Activated CD8-positive, alpha-beta T cell treated with anti-CD3 and anti-CD28 coated beads for 36 hours (primary cell): ENCODE data around the gene CAPN10. TPM values are rescaled to one million over a fixed set of nuclear protein-coding genes. Genes with fewer than 3 reads are reported as not detected.

ENCODE experiments used
- ATAC-seq: fragments of 200-7000 bp; cut with Tn5 transposase; one replicate; pipeline ENCODE4 v1.10.0; 2021; ENCODE audit warnings: mild to moderate bottlenecking, moderate library complexity
- CTCF ChIA-PET: fragments of 350-600 bp; sonication (Branson Sonifier 250); formaldehyde crosslinking; loops from one replicate; lab custom pipeline; 2021; ENCODE audit warnings: antibody characterized with exemption; lab: Charles Lee
- POLR2A ChIA-PET: fragments of 350-600 bp; sonication (Branson Sonifier 250); formaldehyde crosslinking; loops from one replicate; lab custom pipeline; 2021; ENCODE audit warnings: antibody characterized with exemption; lab: Charles Lee
- DNase-seq: peaks from one replicate; pipeline ENCODE4 v3.0.0-alpha.2; 2020
- H3K27ac Mint-ChIP-seq: one replicate; pipeline ENCODE4 v1.8.0; 2021; ENCODE audit warnings: mild to moderate bottlenecking, mixed read lengths
- H3K27me3 Mint-ChIP-seq: one replicate; pipeline ENCODE4 v1.8.0; 2021; ENCODE audit warnings: mixed read lengths
- H3K36me3 Mint-ChIP-seq: one replicate; pipeline ENCODE4 v1.8.0; 2021; ENCODE audit warnings: low read depth, mixed read lengths
- H3K4me1 Mint-ChIP-seq: one replicate; pipeline ENCODE4 v1.8.0; 2021; ENCODE audit warnings: low read depth, mixed read lengths
- H3K4me3 Mint-ChIP-seq: one replicate; pipeline ENCODE4 v1.8.0; 2021; ENCODE audit warnings: mild to moderate bottlenecking, moderate library complexity, mixed read lengths
- H3K9me3 Mint-ChIP-seq: one replicate; pipeline ENCODE4 v1.8.0; 2021; ENCODE audit warnings: mixed read lengths
- intact Hi-C: fragments of 100-400 bp; cut with micrococcal nuclease; formaldehyde crosslinking; loops from one replicate; pipeline ENCODE4 v1.10.0; 2022
- total RNA-seq, 2 experiments: library from RNA; stranded (reverse); gene quantifications; one replicate each; pipeline ENCODE4 v1.2.3, GENCODE V29; 2021
- TF ChIP-seq, protein P1 (sequence below): fragments of 200-600 bp; IDR thresholded peaks from one replicate; pipeline ENCODE4 v1.8.0; 2022; ENCODE audit warnings: antibody characterized with exemption, mild to moderate bottlenecking

CAPN10 gene
- total RNA-seq, 2 experiments from 2014 or later = 26.8 to 29.1 TPM

DNA sequence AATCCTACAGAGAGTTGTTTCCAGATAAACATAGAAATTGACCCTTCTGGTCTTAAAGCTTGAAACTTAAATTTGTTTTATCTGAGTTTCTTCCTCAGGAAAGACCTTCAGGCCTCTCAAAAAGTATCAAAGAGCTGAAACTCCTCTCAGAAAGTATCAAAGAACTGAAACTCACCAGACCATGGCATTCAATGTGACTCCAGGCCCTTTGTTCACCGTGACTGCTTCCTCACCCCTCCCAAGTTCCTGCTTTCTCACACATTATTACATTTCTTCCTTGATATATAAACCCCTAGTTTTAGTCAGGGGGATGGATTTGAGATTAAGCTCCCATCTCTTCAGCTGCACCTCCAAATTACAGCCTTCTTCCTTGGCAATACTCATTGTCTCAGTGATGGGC, 34.7 kb upstream of the CAPN10 start:
- ATAC-seq (no peak), DNase-seq (no peak)
- Mint-ChIP-seq H3K27me3 (no peaks in the 10 kb centered on the region), H3K9me3 (peaks cover 13% of the 10 kb centered on the region), H3K27ac (peak overlapping the region; percentile 46), H3K36me3 (peaks cover 32% of the 10 kb centered on the region), H3K4me1 (peaks cover 15% of the 10 kb centered on the region), H3K4me3 (no peak overlapping the region)
- TF ChIP-seq, protein P1, sequence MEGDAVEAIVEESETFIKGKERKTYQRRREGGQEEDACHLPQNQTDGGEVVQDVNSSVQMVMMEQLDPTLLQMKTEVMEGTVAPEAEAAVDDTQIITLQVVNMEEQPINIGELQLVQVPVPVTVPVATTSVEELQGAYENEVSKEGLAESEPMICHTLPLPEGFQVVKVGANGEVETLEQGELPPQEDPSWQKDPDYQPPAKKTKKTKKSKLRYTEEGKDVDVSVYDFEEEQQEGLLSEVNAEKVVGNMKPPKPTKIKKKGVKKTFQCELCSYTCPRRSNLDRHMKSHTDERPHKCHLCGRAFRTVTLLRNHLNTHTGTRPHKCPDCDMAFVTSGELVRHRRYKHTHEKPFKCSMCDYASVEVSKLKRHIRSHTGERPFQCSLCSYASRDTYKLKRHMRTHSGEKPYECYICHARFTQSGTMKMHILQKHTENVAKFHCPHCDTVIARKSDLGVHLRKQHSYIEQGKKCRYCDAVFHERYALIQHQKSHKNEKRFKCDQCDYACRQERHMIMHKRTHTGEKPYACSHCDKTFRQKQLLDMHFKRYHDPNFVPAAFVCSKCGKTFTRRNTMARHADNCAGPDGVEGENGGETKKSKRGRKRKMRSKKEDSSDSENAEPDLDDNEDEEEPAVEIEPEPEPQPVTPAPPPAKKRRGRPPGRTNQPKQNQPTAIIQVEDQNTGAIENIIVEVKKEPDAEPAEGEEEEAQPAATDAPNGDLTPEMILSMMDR = no peak
- intact Hi-C loops = no loop called here
- ChIA-PET CTCF (interaction anchor here (2.8 to 4.2 kb wide), 2 partner anchors 14 to 38 kb away, joined by 11 to 15 read pairs; no protein-coding TSS in a partner anchor), POLR2A (interaction anchor here (1.2 kb wide), 1 partner anchor 9 kb away, joined by 4 read pairs; the partner anchor contains the start of gene DUSP28)

- CTCF ChIA-PET = interaction anchor here (0.9 to 4.2 kb wide), 2 partner anchors 12 to 29 kb away, joined by 3 to 15 read pairs; no protein-coding TSS in a partner anchor
- peaks cover 28% of the 10 kb centered on the region for H3K4me1 Mint-ChIP-seq
- no peak for DNase-seq
- intact Hi-C loops = no loop called here
- no peaks in the 10 kb centered on the region for H3K27me3 Mint-ChIP-seq
- H3K4me3 Mint-ChIP-seq = no peak overlapping the region
- H3K27ac Mint-ChIP-seq = no peak overlapping the region
- ATAC-seq = no peak
- POLR2A ChIA-PET = no interaction called here
- H3K36me3 Mint-ChIP-seq = peaks cover 38% of the 10 kb centered on the region
- peaks cover 13% of the 10 kb centered on the region for H3K9me3 Mint-ChIP-seq
- TF ChIP-seq, protein P1 = no peak
Measured at GRCh38 chr2:240553956-240554480, 32.5 kb upstream of the CAPN10 start.

GRCh38 chr2:240554767-240555493, 31.6 kb upstream of the CAPN10 start:
- DNase-seq (no peak), ATAC-seq (no peak)
- intact Hi-C loops = no loop called here
- Mint-ChIP-seq H3K27ac (no peak overlapping the region), H3K9me3 (peaks cover 13% of the 10 kb centered on the region), H3K4me1 (peaks cover 37% of the 10 kb centered on the region), H3K4me3 (no peak overlapping the region), H3K27me3 (no peaks in the 10 kb centered on the region), H3K36me3 (peaks cover 47% of the 10 kb centered on the region)
- CTCF ChIA-PET = interaction anchor here (0.7 to 4.2 kb wide), 3 partner anchors 11 to 41 kb away, joined by 3 to 15 read pairs (median 3); no protein-coding TSS in a partner anchor
- POLR2A ChIA-PET = no interaction called here
- TF ChIP-seq, protein P1 = no peak

GRCh38 chr2:240555541-240556250, 30.8 kb upstream of the CAPN10 start:
- ChIA-PET POLR2A (no interaction called here), CTCF (interaction anchor here (0.7 to 4.2 kb wide), 2 partner anchors 10 to 42 kb away, joined by 3 to 15 read pairs; no protein-coding TSS in a partner anchor)
- Mint-ChIP-seq H3K36me3 (peaks cover 44% of the 10 kb centered on the region), H3K4me1 (peaks cover 38% of the 10 kb centered on the region), H3K4me3 (no peak overlapping the region), H3K27me3 (no peaks in the 10 kb centered on the region), H3K9me3 (peaks cover 11% of the 10 kb centered on the region), H3K27ac (no peak overlapping the region)
- DNase-seq (no peak), ATAC-seq (no peak)
- TF ChIP-seq, protein P1 = no peak
- intact Hi-C loops = no loop called here
